HepG2 (cell line): ENCODE measurements around the gene USP5. TPM values are rescaled to one million over a fixed set of nuclear protein-coding genes. Genes with fewer than 3 reads are reported as not detected.

Experiments
- ATAD3A ChIP-seq: sonication (generic); formaldehyde crosslinking; IDR thresholded peaks from 2 replicates; pipeline ENCODE4 v1.4.0; 2020; ENCODE audit warnings: missing genetic modification reagents
- KDM4B ChIP-seq: sonication (generic); formaldehyde crosslinking; IDR thresholded peaks from 2 replicates; pipeline ENCODE4 v1.4.0; 2020; ENCODE audit warnings: missing genetic modification reagents
- KLF9 ChIP-seq: IDR thresholded peaks from 2 replicates; pipeline ENCODE4 v1.6.1; 2016; ENCODE audit warnings: low read depth
- NCOA2 ChIP-seq: sonication (generic); formaldehyde crosslinking; IDR thresholded peaks from 2 replicates; pipeline ENCODE4 v1.8.0; 2022; ENCODE audit warnings: inconsistent platforms
- NCOR1 ChIP-seq: fragments of 200-600 bp; sonication (generic); IDR thresholded peaks from 2 replicates; pipeline ENCODE4 v1.7.0; 2017; ENCODE audit warnings: antibody characterized with exemption, low read length, borderline replicate concordance
- NFYB ChIP-seq: sonication (generic); formaldehyde crosslinking; IDR thresholded peaks from 2 replicates; pipeline ENCODE4 v1.4.0; 2020; ENCODE audit warnings: missing genetic modification reagents
- PHB2 ChIP-seq: fragments of 450-650 bp; IDR thresholded peaks from 2 replicates; pipeline ENCODE4 v1.6.1; 2018; ENCODE audit not compliant: partially characterized antibody
- SMAD1 ChIP-seq: sonication (generic); formaldehyde crosslinking; IDR thresholded peaks from 2 replicates; pipeline ENCODE4 v1.4.0; 2020; ENCODE audit warnings: missing genetic modification reagents, low read depth, mild to moderate bottlenecking, borderline replicate concordance
- STAT5B ChIP-seq: sonication (generic); formaldehyde crosslinking; IDR thresholded peaks from 2 replicates; pipeline ENCODE4 v1.4.0; 2020; ENCODE audit warnings: missing genetic modification reagents
- TBX2 ChIP-seq: sonication (generic); formaldehyde crosslinking; IDR thresholded peaks from 2 replicates; pipeline ENCODE4 v1.5.0; 2020; ENCODE audit warnings: missing genetic modification reagents, mild to moderate bottlenecking, borderline replicate concordance
- TCF12 ChIP-seq, 2 experiments: fragments of 450-650 bp in 1 of 2; sonication (generic) in 1 of 2; formaldehyde crosslinking in 1 of 2; IDR thresholded peaks; 2 replicates each; pipeline versions ENCODE4 v1.6.1 to v1.8.0; 2017 to 2022; ENCODE audit warnings: antibody characterized with exemption in 1 of 2, mild to moderate bottlenecking in 1 of 2, missing genetic modification reagents in 1 of 2, moderate library complexity in 1 of 2
- XBP1 ChIP-seq: sonication (generic); formaldehyde crosslinking; IDR thresholded peaks from 2 replicates; pipeline ENCODE4 v1.5.0; 2020; ENCODE audit warnings: missing genetic modification reagents
- YEATS2 ChIP-seq: sonication (generic); formaldehyde crosslinking; IDR thresholded peaks from 2 replicates; pipeline ENCODE4 v1.4.0; 2020; ENCODE audit warnings: missing genetic modification reagents, borderline replicate concordance
- ZC3H13 ChIP-seq: sonication (generic); formaldehyde crosslinking; IDR thresholded peaks from 2 replicates; pipeline ENCODE4 v1.8.1; 2023; ENCODE audit warnings: mild to moderate bottlenecking, missing genetic modification reagents, moderate library complexity
- ZFP1 ChIP-seq: IDR thresholded peaks from 2 replicates; pipeline ENCODE4 v1.6.1; 2016
- ZFP82 ChIP-seq: sonication (generic); formaldehyde crosslinking; IDR thresholded peaks from 2 replicates; pipeline ENCODE4 v1.5.1; 2020; ENCODE audit warnings: mild to moderate bottlenecking, missing genetic modification reagents, borderline replicate concordance
- ZKSCAN1 ChIP-seq: fragments of 150-350 bp; IDR thresholded peaks from 2 replicates; pipeline ENCODE4 v1.6.1; 2014; ENCODE audit warnings: low read length
- ZNF235 ChIP-seq: sonication (generic); formaldehyde crosslinking; IDR thresholded peaks from 2 replicates; pipeline ENCODE4 v1.8.1; 2023; ENCODE audit warnings: mild to moderate bottlenecking, missing genetic modification reagents, borderline replicate concordance
- ZNF329 ChIP-seq: sonication (generic); formaldehyde crosslinking; IDR thresholded peaks from 2 replicates; pipeline ENCODE4 v1.9.0; 2021; ENCODE audit warnings: low read depth, mild to moderate bottlenecking, missing genetic modification reagents
- ZNF383 ChIP-seq: sonication (generic); formaldehyde crosslinking; IDR thresholded peaks from 2 replicates; pipeline ENCODE4 v1.4.0; 2020; ENCODE audit warnings: missing genetic modification reagents, mild to moderate bottlenecking, borderline replicate concordance
- ZNF792 ChIP-seq: IDR thresholded peaks from 2 replicates; pipeline ENCODE4 v1.6.1; 2016
- polyA plus RNA-seq, 8 experiments: library from polyadenylated mRNA; depleted of rRNA in 3 of 8; stranded (reverse) in 7 of 8; unstranded in 1 of 8; fragments of >200 nt; fragmentation: Illumina TruSeq in 4 of 8; extraction: Trizol in 4 of 8; gene quantifications; 2 replicates each; pipeline versions ENCODE4 v1.2.1 to v1.2.3, GENCODE V29; 2011 to 2016; ENCODE audit warnings: low read depth in 4 of 8, missing spikeins in 1 of 8, mixed read lengths in 1 of 8; ENCODE audit not compliant: insufficient read depth in 1 of 8
- total RNA-seq, 5 experiments: library from RNA; depleted of rRNA; stranded (reverse); fragments of >200 nt; fragmentation: Illumina TruSeq; extraction: Trizol; gene quantifications; 2 replicates each; pipeline ENCODE4 v1.2.3, GENCODE V29; 2016; ENCODE audit warnings: low read depth in 1 of 5
- TF ChIP-seq, protein P1 (sequence below): IDR thresholded peaks from 2 replicates; pipeline ENCODE4 v1.6.1; 2016; ENCODE audit warnings: missing biosample characterization, missing genetic modification reagents, low read depth
- TF ChIP-seq, protein P2 (sequence below): IDR thresholded peaks from 2 replicates; pipeline ENCODE4 v1.6.1; 2018; ENCODE audit warnings: missing genetic modification reagents
- TF ChIP-seq, protein P3 (sequence below): sonication (generic); formaldehyde crosslinking; conservative IDR thresholded peaks from 2 replicates; pipeline ENCODE4 v1.8.1; 2023; ENCODE audit warnings: missing genetic modification reagents
- TF ChIP-seq, protein P4 (sequence below): sonication (generic); formaldehyde crosslinking; IDR thresholded peaks from 2 replicates; pipeline ENCODE4 v1.5.0; 2020; ENCODE audit warnings: missing genetic modification reagents
- TF ChIP-seq, protein P5 (sequence below): sonication (generic); formaldehyde crosslinking; IDR thresholded peaks from 2 replicates; pipeline ENCODE4 v1.4.0; 2020; ENCODE audit warnings: mild to moderate bottlenecking, low read depth, missing genetic modification reagents

Gene USP5
- total and polyA plus RNA-seq, 2 of the 13 experiments (the other 11 are each of a cell fraction or from before 2014, with no cell fraction given): 39.6 to 56.0 TPM

DNA sequence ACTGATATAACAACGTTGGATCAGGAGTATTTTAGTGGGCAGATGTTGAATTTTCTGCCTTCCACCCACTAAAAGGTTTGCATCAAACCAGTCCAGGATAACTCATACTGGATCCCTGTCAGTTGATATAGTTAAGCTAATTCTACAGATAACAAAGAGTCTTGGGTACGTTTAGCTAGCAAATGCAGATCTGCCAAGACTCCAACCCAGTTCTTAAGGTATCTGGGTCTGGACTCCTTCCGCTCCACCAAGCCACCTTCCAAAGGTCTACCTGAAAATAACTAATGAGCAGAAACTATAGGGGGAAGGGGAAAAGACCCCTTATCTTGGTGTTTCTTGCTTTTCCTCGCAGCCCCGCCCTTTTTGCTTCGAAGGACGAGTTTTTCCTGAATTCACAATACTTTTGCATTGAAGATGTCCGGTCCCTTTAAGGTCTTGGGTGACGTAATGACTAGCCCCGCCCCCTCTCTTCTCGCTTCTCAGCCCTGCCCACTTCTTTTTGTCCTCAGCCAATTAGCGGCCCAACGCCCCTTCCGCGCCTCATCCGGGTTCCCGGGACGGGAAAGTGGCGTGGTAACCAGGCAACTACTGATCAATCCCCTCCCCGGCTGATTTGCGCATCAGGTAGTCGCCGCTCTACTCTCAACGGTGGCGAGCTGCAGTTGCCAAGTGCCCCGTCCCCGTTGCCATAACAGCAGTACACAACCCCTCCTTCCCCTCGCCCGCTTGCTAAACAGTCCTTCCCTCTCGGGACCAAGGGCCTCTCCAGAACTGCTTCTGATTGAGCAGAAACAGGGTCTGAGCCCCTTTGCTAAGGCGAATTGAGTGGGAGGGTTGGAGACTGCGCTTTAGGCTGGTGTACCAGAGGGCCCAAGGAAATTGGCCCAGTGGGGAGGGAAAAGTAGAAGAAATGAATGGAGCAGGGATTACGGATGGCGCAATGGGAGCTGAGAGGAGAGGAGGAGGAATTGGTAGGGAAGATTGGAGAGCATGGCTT lies 52.6 kb downstream of the USP5 start, which contains the start of gene LRRC23 (continued):
- TF ChIP-seq, protein P1, sequence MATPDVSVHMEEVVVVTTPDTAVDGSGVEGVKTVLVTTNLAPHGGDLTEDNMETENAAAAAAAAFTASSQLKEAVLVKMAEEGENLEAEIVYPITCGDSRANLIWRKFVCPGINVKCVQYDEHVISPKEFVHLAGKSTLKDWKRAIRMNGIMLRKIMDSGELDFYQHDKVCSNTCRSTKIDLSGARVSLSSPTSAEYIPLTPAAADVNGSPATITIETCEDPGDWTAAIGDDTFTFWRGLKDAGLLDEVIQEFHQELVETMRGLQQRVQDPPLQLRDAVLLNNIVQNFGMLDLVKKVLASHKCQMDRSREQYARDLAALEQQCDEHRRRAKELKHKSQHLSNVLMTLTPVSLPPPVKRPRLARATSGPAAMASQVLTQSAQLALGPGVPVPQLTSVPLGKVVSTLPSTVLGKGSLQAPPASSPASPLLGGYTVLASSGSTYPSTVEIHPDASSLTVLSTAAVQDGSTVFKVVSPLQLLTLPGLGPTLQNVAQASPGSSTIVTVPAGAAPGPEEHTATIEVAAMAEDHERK (CRISPR knock-in tag): no peak
- TF ChIP-seq ZFP82 (CRISPR knock-in tag): no peak
- no peak for TF ChIP-seq TCF12 (IDR thresholded peaks at IDR 0.05)
- TF ChIP-seq TCF12 (CRISPR knock-in tag; IDR thresholded peaks at IDR 0.05): no peak
- peak; percentile 78 for TF ChIP-seq NFYB
- TF ChIP-seq, protein P2, sequence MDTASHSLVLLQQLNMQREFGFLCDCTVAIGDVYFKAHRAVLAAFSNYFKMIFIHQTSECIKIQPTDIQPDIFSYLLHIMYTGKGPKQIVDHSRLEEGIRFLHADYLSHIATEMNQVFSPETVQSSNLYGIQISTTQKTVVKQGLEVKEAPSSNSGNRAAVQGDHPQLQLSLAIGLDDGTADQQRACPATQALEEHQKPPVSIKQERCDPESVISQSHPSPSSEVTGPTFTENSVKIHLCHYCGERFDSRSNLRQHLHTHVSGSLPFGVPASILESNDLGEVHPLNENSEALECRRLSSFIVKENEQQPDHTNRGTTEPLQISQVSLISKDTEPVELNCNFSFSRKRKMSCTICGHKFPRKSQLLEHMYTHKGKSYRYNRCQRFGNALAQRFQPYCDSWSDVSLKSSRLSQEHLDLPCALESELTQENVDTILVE (CRISPR knock-in tag): no peak
- no peak for TF ChIP-seq ZNF792 (CRISPR knock-in tag)
- no peak for TF ChIP-seq ATAD3A
- TF ChIP-seq ZNF235 (CRISPR knock-in tag): no peak
- TF ChIP-seq KLF9 (CRISPR knock-in tag): no peak
- TF ChIP-seq STAT5B: no peak
- TF ChIP-seq NCOR1: 0 out of 2 replicates have a peak, but pooled peaks have one; percentile 22
- TF ChIP-seq, protein P3, sequence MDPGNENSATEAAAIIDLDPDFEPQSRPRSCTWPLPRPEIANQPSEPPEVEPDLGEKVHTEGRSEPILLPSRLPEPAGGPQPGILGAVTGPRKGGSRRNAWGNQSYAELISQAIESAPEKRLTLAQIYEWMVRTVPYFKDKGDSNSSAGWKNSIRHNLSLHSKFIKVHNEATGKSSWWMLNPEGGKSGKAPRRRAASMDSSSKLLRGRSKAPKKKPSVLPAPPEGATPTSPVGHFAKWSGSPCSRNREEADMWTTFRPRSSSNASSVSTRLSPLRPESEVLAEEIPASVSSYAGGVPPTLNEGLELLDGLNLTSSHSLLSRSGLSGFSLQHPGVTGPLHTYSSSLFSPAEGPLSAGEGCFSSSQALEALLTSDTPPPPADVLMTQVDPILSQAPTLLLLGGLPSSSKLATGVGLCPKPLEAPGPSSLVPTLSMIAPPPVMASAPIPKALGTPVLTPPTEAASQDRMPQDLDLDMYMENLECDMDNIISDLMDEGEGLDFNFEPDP: no peak
- no peak for TF ChIP-seq ZC3H13
- TF ChIP-seq, protein P4, sequence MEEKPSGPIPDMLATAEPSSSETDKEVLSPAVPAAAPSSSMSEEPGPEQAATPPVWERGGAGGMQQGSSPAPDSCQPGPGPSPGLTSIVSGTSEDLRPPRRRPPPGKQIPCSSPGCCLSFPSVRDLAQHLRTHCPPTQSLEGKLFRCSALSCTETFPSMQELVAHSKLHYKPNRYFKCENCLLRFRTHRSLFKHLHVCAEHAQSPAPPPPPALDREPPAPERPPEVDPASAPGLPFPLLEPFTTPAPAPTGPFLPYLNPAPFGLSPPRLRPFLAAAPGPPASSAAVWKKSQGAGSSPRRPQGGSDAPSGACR (CRISPR knock-in tag): no peak
- TF ChIP-seq ZFP1 (CRISPR knock-in tag): no peak
- TF ChIP-seq, protein P5, sequence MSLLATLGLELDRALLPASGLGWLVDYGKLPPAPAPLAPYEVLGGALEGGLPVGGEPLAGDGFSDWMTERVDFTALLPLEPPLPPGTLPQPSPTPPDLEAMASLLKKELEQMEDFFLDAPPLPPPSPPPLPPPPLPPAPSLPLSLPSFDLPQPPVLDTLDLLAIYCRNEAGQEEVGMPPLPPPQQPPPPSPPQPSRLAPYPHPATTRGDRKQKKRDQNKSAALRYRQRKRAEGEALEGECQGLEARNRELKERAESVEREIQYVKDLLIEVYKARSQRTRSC (CRISPR knock-in tag): no peak
- TF ChIP-seq ZNF383 (CRISPR knock-in tag): no peak
- TF ChIP-seq TBX2 (CRISPR knock-in tag): no peak
- no peak for TF ChIP-seq XBP1 (CRISPR knock-in tag)
- no peak for TF ChIP-seq ZNF329 (CRISPR knock-in tag)
- TF ChIP-seq PHB2: no peak
- TF ChIP-seq ZKSCAN1: no peak
- TF ChIP-seq NCOA2 (CRISPR knock-in tag): no peak
- TF ChIP-seq KDM4B (CRISPR knock-in tag): no peak
- TF ChIP-seq SMAD1: 0 out of 2 replicates have a peak, but pooled peaks have one; percentile 56
- peak; percentile 81; the same call in 1 of the 2 replicates for TF ChIP-seq YEATS2
